Right lobe of liver (tissue), 6 donors: ENCODE results near the gene AARS1. TPM values are rescaled to one million over a fixed set of nuclear protein-coding genes. Genes with fewer than 3 reads are reported as not detected.
"Not testable (repeated sequence)": the region's sequence is repeated elsewhere in the genome, so short reads cannot be mapped to it uniquely, and the experiment has no call there.

Experiments used
- ATAC-seq, 4 donors: fragments of 200-7000 bp; cut with Tn5 transposase; one replicate each; pipeline ENCODE4 v1.9.1; 2020; ENCODE audit warnings: mild to moderate bottlenecking in 4 of 4, moderate library complexity in 4 of 4
- DNase-seq, 3 donors: peaks; one replicate each; pipeline ENCODE4 v3.0.0-alpha.2; 2020
- H3K27ac ChIP-seq, 3 donors: fragments of 200-600 bp; one replicate each; pipeline ENCODE4 v1.8.0; 2022
- H3K27me3 ChIP-seq, 2 donors: fragments of 200-600 bp; one replicate each; pipeline ENCODE4 v1.8.0; 2022
- H3K36me3 ChIP-seq, 4 donors: fragments of 200-600 bp; sonication (generic) in 1 of 4; one replicate each; pipeline versions ENCODE4 v1.5.1 to v1.8.0; 2017 to 2022; ENCODE audit warnings: control low read depth in 1 of 4
- H3K4me1 ChIP-seq, 4 donors: fragments of 200-600 bp; sonication (generic) in 1 of 4; one replicate each; pipeline versions ENCODE4 v1.5.1 to v1.8.0; 2017 to 2022; ENCODE audit warnings: control low read depth in 1 of 4
- H3K4me3 ChIP-seq, 3 donors: fragments of 200-600 bp; one replicate each; pipeline ENCODE4 v1.8.0; 2022
- H3K9me3 ChIP-seq, 4 donors: fragments of 200-600 bp; sonication (generic) in 1 of 4; one replicate each; pipeline versions ENCODE4 v1.5.1 to v1.8.0; 2017 to 2022; ENCODE audit warnings: control low read depth in 1 of 4
- CTCF ChIP-seq, 4 donors: fragments of 200-600 bp in 3 of 4; fragments of 450-650 bp in 1 of 4; IDR thresholded peaks; one replicate each; pipeline versions ENCODE4 v1.5.1 to v1.8.0; 2016 to 2022; ENCODE audit warnings: antibody characterized with exemption in 4 of 4, mild to moderate bottlenecking in 2 of 4
- POLR2A ChIP-seq: fragments of 450-650 bp; IDR thresholded peaks from one replicate; pipeline ENCODE4 v1.6.1; 2017; ENCODE audit warnings: antibody characterized with exemption, mild to moderate bottlenecking
- WGBS: methylation state at CpG from one replicate; pipeline ENCODE4 v1.1.6; 2018; ENCODE audit warnings: low coverage, low lambda C conversion rate; ENCODE audit not compliant: insufficient coverage; ENCODE audit errors: missing lambda C conversion rate; 5-methylcytosine and 5-hydroxymethylcytosine counted together
- intact Hi-C, 2 donors: fragments of 100-400 bp; cut with DNase I; formaldehyde crosslinking; loops; one replicate each; pipeline versions ENCODE4 v1.11.2 to v1.14.1; 2022
- total RNA-seq, 6 experiments: library from RNA; depleted of rRNA in 2 of 6; stranded (reverse); fragments of >200 nt in 2 of 6; fragmentation: NEBNext Ultra II Directional in 3 of 6; extraction: Animal tissue kit (Norgen Biotek cat#: 25700) in 3 of 6; gene quantifications; one replicate each; pipeline versions ENCODE4 v1.1.0 to v1.2.4, GENCODE V29; 2016 to 2023
- donor health status: DM: no; HTN: yes; CAD: no.
- donor health status: DM: no; HTN: no; CAD: no.
- donor health status: DM: no; HTN: no; CAD: no.
- donor health status: DM: no; HTN: yes; CAD: no.
- donor health status: DM: no; HTN: yes; CAD: no.

AARS1 gene
- total RNA-seq, 6 experiments from 2014 or later: 74.2 to 91.8 (median 80.7) TPM

- TF ChIP-seq CTCF (IDR thresholded peaks at IDR 0.05) (peak; percentile 41 to 61 (median 58)), POLR2A (no peak)
- H3K36me3 ChIP-seq: peaks cover 14 to 99% (median 62%) of the 10 kb centered on the region in 4 donors
- H3K4me3 ChIP-seq: no peak overlapping the region
- ATAC-seq (peak; percentile 56 to 74 (median 62)), DNase-seq (peak in 1 of 3 donors; percentile 26)
- H3K27me3 ChIP-seq: no peaks in the 10 kb centered on the region
- intact Hi-C loops: loop anchor here in 1 of 2 donors (10.0 kb wide), 1 partner anchor 113 kb away; no protein-coding TSS in a partner anchor
- H3K4me1 ChIP-seq: no peaks in the 10 kb centered on the region
- 59% methylated on average over 6 of the region's 6 CpGs for WGBS
- H3K9me3 ChIP-seq: no peaks in the 10 kb centered on the region
- no peak overlapping the region for H3K27ac ChIP-seq
These were observed 21.8 kb downstream of the AARS1 start for GRCh38 chr16:70267516-70267915.

GRCh38 chr16:70259903-70260302 is 29.4 kb downstream of the AARS1 start:
- not testable (repeated sequence) for ATAC-seq, H3K9me3 ChIP-seq

GRCh38 chr16:70258946-70259345 is 30.4 kb downstream of the AARS1 start:
- no peak for ATAC-seq
- WGBS: 94% methylated on average over 6 of the region's 10 CpGs
- DNase-seq: peak in 1 of 3 donors; percentile 34

More at GRCh38 chr16:70259903-70260302, 29.4 kb downstream of the AARS1 start:
- H3K36me3 ChIP-seq: peaks cover 0 to 100% (median 73%) of the 10 kb centered on the region in 4 donors
- H3K4me1 ChIP-seq, H3K27ac ChIP-seq, H3K27me3 ChIP-seq, H3K4me3 ChIP-seq: not testable (repeated sequence)
- intact Hi-C loops: loop anchor here (10.0 kb wide), 2 partner anchors 95 to 105 kb away; no protein-coding TSS in a partner anchor
- DNase-seq: peak in 1 of 3 donors; percentile 9
- 97% methylated on average over 5 of the region's 6 CpGs for WGBS

GRCh38 chr16:70258065-70258464 is 31.2 kb downstream of the AARS1 start:
- intact Hi-C loops: loop anchor here in 1 of 2 donors (10.0 kb wide), 1 partner anchor 93 kb away; no protein-coding TSS in a partner anchor
- WGBS: 90% methylated on average over 4 of the region's 14 CpGs
- peak in 1 of 3 donors; percentile 37 for DNase-seq

More at GRCh38 chr16:70258946-70259345, 30.4 kb downstream of the AARS1 start:
- no peak overlapping the region for H3K27ac ChIP-seq
- intact Hi-C loops: loop anchor here in 1 of 2 donors (10.0 kb wide), 1 partner anchor 94 kb away; no protein-coding TSS in a partner anchor
- TF ChIP-seq CTCF (IDR thresholded peaks at IDR 0.05) (no peak), POLR2A (no peak)
- H3K4me3 ChIP-seq: no peak overlapping the region
- H3K4me1 ChIP-seq: no peaks in the 10 kb centered on the region
- H3K27me3 ChIP-seq: no peaks in the 10 kb centered on the region
- H3K9me3 ChIP-seq: no peaks in the 10 kb centered on the region
- H3K36me3 ChIP-seq: peaks cover 0 to 100% (median 70%) of the 10 kb centered on the region in 4 donors

More at GRCh38 chr16:70258065-70258464, 31.2 kb downstream of the AARS1 start:
- Histone ChIP-seq H3K4me1 (no peaks in the 10 kb centered on the region), H3K27ac (no peak overlapping the region), H3K9me3 (no peaks in the 10 kb centered on the region), H3K4me3 (no peak overlapping the region), H3K27me3 (no peaks in the 10 kb centered on the region), H3K36me3 (peaks cover 0 to 100% (median 71%) of the 10 kb centered on the region in 4 donors)
- ATAC-seq: no peak
- TF ChIP-seq POLR2A (no peak), CTCF (IDR thresholded peaks at IDR 0.05) (no peak)
